Panc1 (cell line): ENCODE results near the gene RIPK1.

ENCODE experiments used
- CTCF ChIP-seq: fragments of 450-650 bp; IDR thresholded peaks from 2 replicates; pipeline ENCODE4 v1.5.1; 2017; ENCODE audit warnings: mild to moderate bottlenecking
- POLR2AphosphoS5 ChIP-seq: IDR thresholded peaks from 2 replicates; pipeline ENCODE4 v1.6.1; 2012; ENCODE audit warnings: mild to moderate bottlenecking, low read depth, low read length, moderate library complexity
- REST ChIP-seq, 2 experiments: IDR thresholded peaks; 2 replicates each; pipeline ENCODE4 v1.6.1; 2011 to 2012; ENCODE audit warnings: low read depth in 2 of 2, control low read depth in 1 of 2, low read length in 1 of 2, mild to moderate bottlenecking in 1 of 2, moderate library complexity in 1 of 2; ENCODE audit not compliant: insufficient read depth in 1 of 2
- SIN3A ChIP-seq: IDR thresholded peaks from 2 replicates; pipeline ENCODE4 v1.6.1; 2012; ENCODE audit warnings: low read depth, mild to moderate bottlenecking, low read length, moderate library complexity, borderline replicate concordance; ENCODE audit not compliant: insufficient read depth
- TCF7L2 ChIP-seq: IDR thresholded peaks from 2 replicates; pipeline ENCODE4 v1.6.1; 2011; ENCODE audit warnings: mild to moderate bottlenecking, low read depth, low read length, inconsistent platforms

- TF ChIP-seq CTCF (no peak), POLR2AphosphoS5 (no peak), TCF7L2 (no peak), REST (IDR thresholded peaks at IDR 0.05; ENCODE audit: insufficient read depth in 1 of 2, low read depth in 2 of 2, low read length in 1 of 2) (no peak), SIN3A (no peak)
These were observed 32.9 kb upstream of the RIPK1 start for GRCh38 chr6:3035397-3035796.
